ENCODE measurements around the gene FUZ. TPM values are rescaled to one million over a fixed set of nuclear protein-coding genes. Genes with fewer than 3 reads are reported as not detected.

Gene FUZ
- total and polyA plus RNA-seq, 2 of the 8 experiments (the other 6 are each of a cell fraction or from before 2014, with no cell fraction given): 28.4 to 33.9 TPM

- Histone ChIP-seq H4K91ac (replicated peaks; ENCODE audit: insufficient read length, low read length) (no peak overlapping the region), H3K4me2 (ENCODE audit: insufficient read depth in 1 of 2, low read depth in 2 of 2, low read length in 2 of 2) (no peak overlapping the region), H4K8ac (ENCODE audit: extremely low read depth, insufficient read depth, low read length) (peak overlapping the region; percentile 35; the same call in 1 of the 2 replicates), H3K4me3 (ENCODE audit: extremely low read depth in 1 of 4, insufficient read depth in 2 of 4, low read depth in 3 of 4, low read length in 4 of 4) (no peak overlapping the region), H3K56ac (replicated peaks; ENCODE audit: insufficient read length, low read depth, low read length) (no peak overlapping the region), H3K9ac (replicated peaks in 1 of 4; ENCODE audit: extremely low read depth in 1 of 4, low read depth in 3 of 4, low read length in 3 of 4) (no peak overlapping the region), H2AK5ac (ENCODE audit: low read depth, low read length) (no peak overlapping the region), H2BK120ac (replicated peaks; ENCODE audit: low read depth, low read length) (no peak overlapping the region), H3K79me2 (ENCODE audit: control insufficient read depth in 1 of 2, insufficient read depth in 2 of 2, low read length in 2 of 2) (no peaks in the 10 kb centered on the region), H2BK20ac (ENCODE audit: low read length) (no peak overlapping the region), H4K20me1 (replicated peaks in 1 of 2; ENCODE audit: control insufficient read depth in 1 of 2, insufficient read depth in 2 of 2, low read length in 2 of 2) (peaks cover 0 to 11% of the 10 kb centered on the region in 2 experiments), H3K4ac (replicated peaks; ENCODE audit: insufficient read length, low read depth, low read length) (no peak overlapping the region), H4K5ac (ENCODE audit: insufficient read length, low read depth, low read length) (no peak overlapping the region), H2AFZ (ENCODE audit: low read length) (no peak overlapping the region), H3K27ac (ENCODE audit: low read depth, low read length) (no peak overlapping the region), H3K4me1 (replicated peaks in 1 of 4; ENCODE audit: control insufficient read depth in 3 of 4, insufficient read depth in 4 of 4, low read length in 3 of 4) (peaks cover 4 to 27% (median 17%) of the 10 kb centered on the region in 4 experiments), H3K36me3 (ENCODE audit: control insufficient read depth in 2 of 4, insufficient read depth in 4 of 4, low read length in 3 of 4) (peaks cover 2 to 12% (median 5%) of the 10 kb centered on the region in 4 experiments; a peak in 6 of 8 replicates), H2BK5ac (ENCODE audit: low read depth, low read length) (no peak overlapping the region), H2BK12ac (ENCODE audit: low read depth, low read length) (no peak overlapping the region), H3K79me1 (ENCODE audit: low read depth, low read length) (no peaks in the 10 kb centered on the region; the same call in 1 of the 2 replicates), H2BK15ac (ENCODE audit: low read length) (no peak overlapping the region), H3K23me2 (ENCODE audit: low read depth, low read length) (peaks cover 4% of the 10 kb centered on the region; the same call in 1 of the 2 replicates), H3K18ac (ENCODE audit: extremely low read depth, low read length) (no peak overlapping the region), H3K27me3 (replicated peaks in 1 of 4; ENCODE audit: control insufficient read depth in 3 of 4, extremely low read depth in 1 of 4, insufficient read depth in 3 of 4, low read length in 3 of 4) (no peaks in the 10 kb centered on the region), H3K9me3 (ENCODE audit: insufficient read depth in 2 of 2, low read depth in 1 of 2, low read length in 1 of 2) (no peaks in the 10 kb centered on the region), H3K14ac (ENCODE audit: insufficient read length) (no peak overlapping the region), H3K23ac (ENCODE audit: insufficient read length) (no peak overlapping the region)
- 90% methylated on average over 14 of the region's 20 CpGs; no CpG with 5 or more reads in 1 of the 2 experiments for WGBS, 2 experiments (ENCODE audit: extremely low coverage in 1 of 2, insufficient coverage in 1 of 2, insufficient read length in 1 of 2, insufficient replicate concordance in 2 of 2, low coverage in 1 of 2, low lambda C conversion rate in 2 of 2, missing lambda C conversion rate in 1 of 2)
- no peak for FAIRE-seq
- CTCF ChIA-PET (ENCODE audit: partially characterized antibody): interaction anchor here (0.8 to 2.6 kb wide), 14 partner anchors 10 to 259 kb away, joined by 3 to 19 read pairs (median 4); partner anchors contain the start of genes AP2A1 and CPT1C
- TF ChIP-seq SIRT6 (IDR thresholded peaks at IDR 0.05; ENCODE audit: low read length) (no peak), SAP30 (IDR thresholded peaks at IDR 0.05; ENCODE audit: insufficient read depth, insufficient replicate concordance, low read length) (no peak), USF2 (IDR thresholded peaks at IDR 0.05; ENCODE audit: low read length) (no peak), KDM1A (IDR thresholded peaks at IDR 0.05; ENCODE audit: borderline replicate concordance, low read length) (peak; percentile 95; the same call in 1 of the 2 replicates), CBX5 (IDR thresholded peaks at IDR 0.05; ENCODE audit: low read depth, low read length) (no peak), JUN (IDR thresholded peaks at IDR 0.05; ENCODE audit: low read depth, low read length) (no peak), MAFK (IDR thresholded peaks at IDR 0.05; ENCODE audit: low read depth, low read length) (no peak)
- no peak for DNase-seq (ENCODE audit: low read depth in 1 of 2, low spot score in 2 of 2)
- POLR2A ChIA-PET (ENCODE audit: partially characterized antibody): interaction anchor here (0.8 to 2.2 kb wide), 15 partner anchors 13 to 167 kb away, joined by 3 to 10 read pairs (median 4); partner anchors contain the start of genes ADM5, AP2A1, CPT1C and PRMT1
Measured at GRCh38 chr19:49805822-49806619, 7.1 kb downstream of the FUZ start.

Data from H1 (cell line).